ENCODE data around the gene CDON.

The CDON gene

GRCh38 chr11:125998267-125998666 lies 64.4 kb downstream of the CDON start:
- H3K9me2 ChIP-seq (replicated peaks; ENCODE audit: control insufficient read depth, low read length): no peaks in the 10 kb centered on the region
- H3K4me2 ChIP-seq (ENCODE audit: low read length): no peak overlapping the region
- TF ChIP-seq EZH2phosphoT487 (IDR thresholded peaks at IDR 0.05; ENCODE audit: borderline replicate concordance, low read length) (no peak), CTCF (IDR thresholded peaks at IDR 0.05; ENCODE audit: low read depth, low read length, poor library complexity, severe bottlenecking) (no peak)
- H3K79me2 ChIP-seq (ENCODE audit: control insufficient read depth, low read length): no peaks in the 10 kb centered on the region
- peaks cover 5% of the 10 kb centered on the region; the same call in 1 of the 2 replicates for H3K27me3 ChIP-seq (ENCODE audit: control insufficient read depth, low read length)
- no peak overlapping the region for H3K4me3 ChIP-seq (ENCODE audit: low read length)
- no peaks in the 10 kb centered on the region for H3K36me3 ChIP-seq (ENCODE audit: control insufficient read depth, low read length)
- H3K4me1 ChIP-seq (ENCODE audit: control insufficient read depth, low read length): peaks cover 5% of the 10 kb centered on the region
- no peaks in the 10 kb centered on the region for H3K9me3 ChIP-seq (ENCODE audit: control insufficient read depth, insufficient read depth, low read length)
- H4K20me1 ChIP-seq (ENCODE audit: control insufficient read depth, insufficient read depth, low read depth, low read length): no peaks in the 10 kb centered on the region
- no peak overlapping the region for H3K27ac ChIP-seq (ENCODE audit: low read depth, low read length)
- no peaks in the 10 kb centered on the region for H3F3A ChIP-seq (ENCODE audit: control insufficient read depth, insufficient read depth)

- no peak for TF ChIP-seq CTCF (IDR thresholded peaks at IDR 0.05; ENCODE audit: low read depth, low read length, poor library complexity, severe bottlenecking)
- no peak for TF ChIP-seq EZH2phosphoT487 (IDR thresholded peaks at IDR 0.05; ENCODE audit: borderline replicate concordance, low read length)
- Histone ChIP-seq H3F3A (ENCODE audit: control insufficient read depth, insufficient read depth) (no peaks in the 10 kb centered on the region), H3K9me2 (replicated peaks; ENCODE audit: control insufficient read depth, low read length) (no peaks in the 10 kb centered on the region), H3K9me3 (ENCODE audit: control insufficient read depth, insufficient read depth, low read length) (no peaks in the 10 kb centered on the region), H3K27me3 (ENCODE audit: control insufficient read depth, low read length) (peaks cover 5% of the 10 kb centered on the region; the same call in 1 of the 2 replicates), H4K20me1 (ENCODE audit: control insufficient read depth, insufficient read depth, low read depth, low read length) (no peaks in the 10 kb centered on the region), H3K27ac (ENCODE audit: low read depth, low read length) (no peak overlapping the region), H3K4me3 (ENCODE audit: low read length) (no peak overlapping the region), H3K79me2 (ENCODE audit: control insufficient read depth, low read length) (no peaks in the 10 kb centered on the region), H3K4me1 (ENCODE audit: control insufficient read depth, low read length) (peaks cover 9% of the 10 kb centered on the region), H3K36me3 (ENCODE audit: control insufficient read depth, low read length) (no peaks in the 10 kb centered on the region), H3K4me2 (ENCODE audit: low read length) (no peak overlapping the region)
These were observed 67.4 kb downstream of the CDON start for GRCh38 chr11:125995313-125995712.

- Histone ChIP-seq H3F3A (ENCODE audit: control insufficient read depth, insufficient read depth) (no peaks in the 10 kb centered on the region), H3K4me3 (ENCODE audit: low read length) (no peak overlapping the region), H3K79me2 (ENCODE audit: control insufficient read depth, low read length) (no peaks in the 10 kb centered on the region), H3K9me3 (ENCODE audit: control insufficient read depth, insufficient read depth, low read length) (no peaks in the 10 kb centered on the region), H3K27ac (ENCODE audit: low read depth, low read length) (no peak overlapping the region), H4K20me1 (ENCODE audit: control insufficient read depth, insufficient read depth, low read depth, low read length) (no peaks in the 10 kb centered on the region), H3K27me3 (ENCODE audit: control insufficient read depth, low read length) (peaks cover 5% of the 10 kb centered on the region; the same call in 1 of the 2 replicates), H3K4me2 (ENCODE audit: low read length) (no peak overlapping the region), H3K9me2 (replicated peaks; ENCODE audit: control insufficient read depth, low read length) (no peaks in the 10 kb centered on the region), H3K4me1 (ENCODE audit: control insufficient read depth, low read length) (peaks cover 9% of the 10 kb centered on the region), H3K36me3 (ENCODE audit: control insufficient read depth, low read length) (no peaks in the 10 kb centered on the region)
- no peak for TF ChIP-seq EZH2phosphoT487 (IDR thresholded peaks at IDR 0.05; ENCODE audit: borderline replicate concordance, low read length)
- no peak for TF ChIP-seq CTCF (IDR thresholded peaks at IDR 0.05; ENCODE audit: low read depth, low read length, poor library complexity, severe bottlenecking)
These were observed 68.2 kb downstream of the CDON start for GRCh38 chr11:125994509-125994908.

All from DOHH2 (cell line).